SK-N-SH treated with all-trans-retinoic acid at 6 μM for 48 hours (cell line): ENCODE data around the gene CMIP.

Experiments used
- ATAC-seq: fragments of 200-7000 bp; cut with Tn5 transposase; 3 replicates; pipeline ENCODE4 v1.9.1; 2020; ENCODE audit warnings: mild to moderate bottlenecking, moderate library complexity
- ESRRG ChIP-seq: fragments of 250-450 bp; sonication (Bioruptor Pico); IDR thresholded peaks from 2 replicates; pipeline ENCODE4 v1.6.1; 2021; ENCODE audit warnings: mild to moderate bottlenecking
- GLIS3 ChIP-seq: fragments of 250-450 bp; sonication (Bioruptor Pico); IDR thresholded peaks from 2 replicates; pipeline ENCODE4 v1.5.0; 2020; ENCODE audit warnings: mild to moderate bottlenecking, moderate library complexity
- PPARA ChIP-seq: fragments of 250-450 bp; sonication (Bioruptor Pico); IDR thresholded peaks from 2 replicates; pipeline ENCODE4 v1.5.0; 2020; ENCODE audit warnings: mild to moderate bottlenecking, borderline replicate concordance
- RARB ChIP-seq: fragments of 250-450 bp; sonication (Bioruptor Pico); IDR thresholded peaks from 2 replicates; pipeline ENCODE4 v1.8.0; 2021; ENCODE audit warnings: mild to moderate bottlenecking, moderate library complexity
- SNAI2 ChIP-seq: fragments of 250-450 bp; sonication (Bioruptor Pico); IDR thresholded peaks from 2 replicates; pipeline ENCODE4 v1.5.0; 2020; ENCODE audit warnings: mild to moderate bottlenecking, moderate library complexity
- TCF4 ChIP-seq: fragments of 250-450 bp; sonication (Bioruptor Pico); IDR thresholded peaks from 2 replicates; pipeline ENCODE4 v1.8.0; 2021; ENCODE audit warnings: mild to moderate bottlenecking, moderate library complexity, borderline replicate concordance
- TOX ChIP-seq: fragments of 250-450 bp; sonication (Bioruptor Pico); IDR thresholded peaks from 2 replicates; pipeline ENCODE4 v1.8.0; 2021; ENCODE audit warnings: mild to moderate bottlenecking, moderate library complexity, borderline replicate concordance
- ZC3H10 ChIP-seq: fragments of 250-450 bp; sonication (Bioruptor Pico); IDR thresholded peaks from 2 replicates; pipeline ENCODE4 v1.5.1; 2021; ENCODE audit warnings: mild to moderate bottlenecking, moderate library complexity
- ZFP3 ChIP-seq: fragments of 250-450 bp; sonication (Bioruptor Pico); IDR thresholded peaks from 2 replicates; pipeline ENCODE4 v1.5.0; 2020; ENCODE audit warnings: mild to moderate bottlenecking, moderate library complexity
- ZNF565 ChIP-seq: fragments of 450-650 bp; formaldehyde crosslinking; conservative IDR thresholded peaks from 2 replicates; pipeline ENCODE4 v1.5.0; 2020; ENCODE audit warnings: low read depth, mild to moderate bottlenecking, moderate library complexity
- TF ChIP-seq, protein P1 (sequence below): fragments of 250-450 bp; sonication (Bioruptor Pico); IDR thresholded peaks from 2 replicates; pipeline ENCODE4 v1.5.0; 2020; ENCODE audit warnings: mild to moderate bottlenecking, moderate library complexity
- TF ChIP-seq, protein P2 (sequence below): fragments of 250-450 bp; sonication (Bioruptor Pico); IDR thresholded peaks from 2 replicates; pipeline ENCODE4 v1.8.0; 2020; ENCODE audit warnings: mild to moderate bottlenecking, moderate library complexity, borderline replicate concordance
- TF ChIP-seq, protein P3 (sequence below): fragments of 250-450 bp; sonication (Bioruptor Pico); IDR thresholded peaks from 2 replicates; pipeline ENCODE4 v1.5.1; 2020; ENCODE audit warnings: low read depth, mild to moderate bottlenecking, moderate library complexity
- TF ChIP-seq, protein P4 (sequence below): fragments of 250-450 bp; sonication (Bioruptor Pico); IDR thresholded peaks from 2 replicates; pipeline ENCODE4 v1.5.1; 2021; ENCODE audit warnings: mild to moderate bottlenecking, moderate library complexity
- TF ChIP-seq, protein P5 (sequence below): fragments of 250-450 bp; sonication (Bioruptor Pico); IDR thresholded peaks from 2 replicates; pipeline ENCODE4 v1.8.0; 2021; ENCODE audit warnings: low read depth, mild to moderate bottlenecking, moderate library complexity, borderline replicate concordance

CMIP gene

DNA sequence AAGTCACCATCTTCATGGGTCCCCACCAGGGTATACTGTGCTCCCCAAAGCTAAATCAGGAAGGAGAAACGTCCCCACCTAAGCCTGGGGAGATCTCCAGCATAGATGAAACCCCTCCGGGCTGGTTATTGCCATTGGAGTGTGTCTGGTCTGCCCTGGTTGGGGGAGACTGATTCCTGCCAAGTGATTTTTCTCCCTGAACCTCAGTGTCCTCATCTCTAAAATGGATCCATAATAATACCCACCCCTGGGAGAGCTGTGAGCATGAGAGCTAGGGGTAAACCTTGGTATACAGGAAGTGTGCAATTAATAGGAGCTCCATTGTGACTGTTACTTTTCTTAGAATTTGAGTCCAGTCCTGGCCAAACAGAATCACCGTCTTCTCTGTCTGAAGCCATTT is 111.1 kb downstream of the CMIP start (continued):
- TF ChIP-seq, protein P1, sequence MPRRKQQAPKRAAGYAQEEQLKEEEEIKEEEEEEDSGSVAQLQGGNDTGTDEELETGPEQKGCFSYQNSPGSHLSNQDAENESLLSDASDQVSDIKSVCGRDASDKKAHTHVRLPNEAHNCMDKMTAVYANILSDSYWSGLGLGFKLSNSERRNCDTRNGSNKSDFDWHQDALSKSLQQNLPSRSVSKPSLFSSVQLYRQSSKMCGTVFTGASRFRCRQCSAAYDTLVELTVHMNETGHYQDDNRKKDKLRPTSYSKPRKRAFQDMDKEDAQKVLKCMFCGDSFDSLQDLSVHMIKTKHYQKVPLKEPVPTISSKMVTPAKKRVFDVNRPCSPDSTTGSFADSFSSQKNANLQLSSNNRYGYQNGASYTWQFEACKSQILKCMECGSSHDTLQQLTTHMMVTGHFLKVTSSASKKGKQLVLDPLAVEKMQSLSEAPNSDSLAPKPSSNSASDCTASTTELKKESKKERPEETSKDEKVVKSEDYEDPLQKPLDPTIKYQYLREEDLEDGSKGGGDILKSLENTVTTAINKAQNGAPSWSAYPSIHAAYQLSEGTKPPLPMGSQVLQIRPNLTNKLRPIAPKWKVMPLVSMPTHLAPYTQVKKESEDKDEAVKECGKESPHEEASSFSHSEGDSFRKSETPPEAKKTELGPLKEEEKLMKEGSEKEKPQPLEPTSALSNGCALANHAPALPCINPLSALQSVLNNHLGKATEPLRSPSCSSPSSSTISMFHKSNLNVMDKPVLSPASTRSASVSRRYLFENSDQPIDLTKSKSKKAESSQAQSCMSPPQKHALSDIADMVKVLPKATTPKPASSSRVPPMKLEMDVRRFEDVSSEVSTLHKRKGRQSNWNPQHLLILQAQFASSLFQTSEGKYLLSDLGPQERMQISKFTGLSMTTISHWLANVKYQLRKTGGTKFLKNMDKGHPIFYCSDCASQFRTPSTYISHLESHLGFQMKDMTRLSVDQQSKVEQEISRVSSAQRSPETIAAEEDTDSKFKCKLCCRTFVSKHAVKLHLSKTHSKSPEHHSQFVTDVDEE (CRISPR knock-in tag), result no peak

DNA sequence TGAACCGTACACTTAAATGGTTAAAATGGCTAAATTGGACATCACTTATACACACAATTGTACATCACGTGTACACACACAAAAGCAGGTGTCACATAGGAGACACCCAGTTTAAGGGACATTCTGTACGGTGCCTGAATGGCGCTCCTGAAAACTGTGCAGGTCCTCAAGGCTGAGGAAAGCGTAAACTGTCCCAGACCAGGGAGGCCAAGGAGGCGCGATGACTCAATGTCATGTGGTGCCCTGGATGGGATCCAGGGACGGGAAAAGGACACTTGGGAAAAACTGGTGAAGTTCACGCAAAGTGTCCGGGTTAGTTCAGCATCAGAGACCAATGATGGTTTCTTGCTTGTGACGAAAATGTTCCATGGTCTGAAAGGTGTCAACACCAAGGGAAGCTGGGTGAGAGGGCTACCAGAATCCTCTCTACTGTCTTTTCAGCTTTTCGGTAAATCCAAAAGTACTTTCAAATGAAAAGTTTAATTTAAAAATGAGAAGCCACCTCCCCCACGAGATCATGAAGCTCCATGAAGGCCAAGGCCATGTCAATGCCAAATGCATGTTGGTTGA is 112.2 kb downstream of the CMIP start:
- ATAC-seq, result no peak
- TF ChIP-seq RARB (CRISPR knock-in tag) (no peak), GLIS3 (CRISPR knock-in tag) (no peak), SNAI2 (CRISPR knock-in tag) (no peak)
- TF ChIP-seq, protein P2, sequence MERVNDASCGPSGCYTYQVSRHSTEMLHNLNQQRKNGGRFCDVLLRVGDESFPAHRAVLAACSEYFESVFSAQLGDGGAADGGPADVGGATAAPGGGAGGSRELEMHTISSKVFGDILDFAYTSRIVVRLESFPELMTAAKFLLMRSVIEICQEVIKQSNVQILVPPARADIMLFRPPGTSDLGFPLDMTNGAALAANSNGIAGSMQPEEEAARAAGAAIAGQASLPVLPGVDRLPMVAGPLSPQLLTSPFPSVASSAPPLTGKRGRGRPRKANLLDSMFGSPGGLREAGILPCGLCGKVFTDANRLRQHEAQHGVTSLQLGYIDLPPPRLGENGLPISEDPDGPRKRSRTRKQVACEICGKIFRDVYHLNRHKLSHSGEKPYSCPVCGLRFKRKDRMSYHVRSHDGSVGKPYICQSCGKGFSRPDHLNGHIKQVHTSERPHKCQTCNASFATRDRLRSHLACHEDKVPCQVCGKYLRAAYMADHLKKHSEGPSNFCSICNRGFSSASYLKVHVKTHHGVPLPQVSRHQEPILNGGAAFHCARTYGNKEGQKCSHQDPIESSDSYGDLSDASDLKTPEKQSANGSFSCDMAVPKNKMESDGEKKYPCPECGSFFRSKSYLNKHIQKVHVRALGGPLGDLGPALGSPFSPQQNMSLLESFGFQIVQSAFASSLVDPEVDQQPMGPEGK, result no peak
- TF ChIP-seq, protein P3, sequence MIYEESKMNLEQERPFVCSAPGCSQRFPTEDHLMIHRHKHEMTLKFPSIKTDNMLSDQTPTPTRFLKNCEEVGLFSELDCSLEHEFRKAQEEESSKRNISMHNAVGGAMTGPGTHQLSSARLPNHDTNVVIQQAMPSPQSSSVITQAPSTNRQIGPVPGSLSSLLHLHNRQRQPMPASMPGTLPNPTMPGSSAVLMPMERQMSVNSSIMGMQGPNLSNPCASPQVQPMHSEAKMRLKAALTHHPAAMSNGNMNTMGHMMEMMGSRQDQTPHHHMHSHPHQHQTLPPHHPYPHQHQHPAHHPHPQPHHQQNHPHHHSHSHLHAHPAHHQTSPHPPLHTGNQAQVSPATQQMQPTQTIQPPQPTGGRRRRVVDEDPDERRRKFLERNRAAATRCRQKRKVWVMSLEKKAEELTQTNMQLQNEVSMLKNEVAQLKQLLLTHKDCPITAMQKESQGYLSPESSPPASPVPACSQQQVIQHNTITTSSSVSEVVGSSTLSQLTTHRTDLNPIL (CRISPR knock-in tag), result no peak

DNA sequence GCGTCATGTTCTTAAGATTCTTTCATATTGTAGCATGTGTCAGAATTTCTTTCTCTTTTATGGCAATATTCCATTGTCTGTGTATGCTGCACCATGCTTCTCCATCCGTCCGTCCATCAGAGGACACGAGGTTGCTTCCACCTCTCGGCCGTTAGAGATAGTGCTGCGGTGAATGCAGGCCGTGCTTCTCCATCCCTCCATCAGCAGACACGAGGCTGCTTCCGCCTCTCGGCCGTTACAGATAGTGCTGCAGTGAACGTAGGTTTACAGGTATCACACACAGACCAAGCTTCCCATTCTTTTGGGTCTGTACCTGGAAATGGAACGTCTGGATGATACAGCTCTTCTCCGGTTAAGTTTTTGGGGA is 113.5 kb downstream of the CMIP start:
- TF ChIP-seq, protein P1 (CRISPR knock-in tag), result no peak
- TF ChIP-seq, protein P4, sequence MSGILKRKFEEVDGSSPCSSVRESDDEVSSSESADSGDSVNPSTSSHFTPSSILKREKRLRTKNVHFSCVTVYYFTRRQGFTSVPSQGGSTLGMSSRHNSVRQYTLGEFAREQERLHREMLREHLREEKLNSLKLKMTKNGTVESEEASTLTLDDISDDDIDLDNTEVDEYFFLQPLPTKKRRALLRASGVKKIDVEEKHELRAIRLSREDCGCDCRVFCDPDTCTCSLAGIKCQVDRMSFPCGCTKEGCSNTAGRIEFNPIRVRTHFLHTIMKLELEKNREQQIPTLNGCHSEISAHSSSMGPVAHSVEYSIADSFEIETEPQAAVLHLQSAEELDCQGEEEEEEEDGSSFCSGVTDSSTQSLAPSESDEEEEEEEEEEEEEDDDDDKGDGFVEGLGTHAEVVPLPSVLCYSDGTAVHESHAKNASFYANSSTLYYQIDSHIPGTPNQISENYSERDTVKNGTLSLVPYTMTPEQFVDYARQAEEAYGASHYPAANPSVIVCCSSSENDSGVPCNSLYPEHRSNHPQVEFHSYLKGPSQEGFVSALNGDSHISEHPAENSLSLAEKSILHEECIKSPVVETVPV (CRISPR knock-in tag), result no peak
- TF ChIP-seq ZNF565 (CRISPR knock-in tag) (no peak), ZFP3 (no peak)
- TF ChIP-seq, all 23 proteins: peak for 0
- ATAC-seq, result no peak

DNA sequence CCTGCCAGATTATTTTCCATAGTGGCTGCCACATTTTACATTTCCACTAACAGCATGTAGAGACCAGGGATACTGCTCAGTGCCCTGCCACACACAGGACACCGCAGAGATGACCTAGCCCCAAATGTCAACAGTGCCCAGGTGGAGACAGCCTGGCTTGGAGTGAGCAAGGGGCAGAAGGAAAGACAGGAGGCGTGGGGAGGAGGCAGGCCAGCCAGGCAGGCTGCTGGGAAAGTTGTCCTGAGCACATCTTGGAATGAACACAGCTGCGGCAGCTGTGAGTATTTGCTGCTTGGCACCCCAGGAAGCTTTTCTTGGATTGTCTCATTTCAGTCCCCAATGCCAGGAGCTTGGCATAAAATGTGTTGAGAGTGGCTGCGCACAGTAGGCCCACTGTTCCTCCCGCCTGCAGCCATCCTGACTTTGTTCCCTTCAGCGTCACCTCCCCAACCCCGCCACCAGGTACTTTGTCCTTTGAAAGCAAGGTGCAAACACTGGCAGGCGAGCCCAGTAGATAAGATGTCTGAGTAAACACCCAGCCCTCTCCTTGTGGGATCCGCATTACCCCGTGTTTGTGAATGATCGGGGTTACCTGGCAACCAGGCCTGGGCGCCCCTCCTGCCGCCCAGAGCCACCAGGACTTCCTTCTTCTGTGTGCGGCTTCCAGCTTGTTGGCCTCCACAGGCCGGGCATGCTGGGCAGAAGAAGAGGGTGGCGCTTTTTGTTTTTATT is 114.0 kb downstream of the CMIP start:
- ATAC-seq, result no peak
- TF ChIP-seq, protein P5, sequence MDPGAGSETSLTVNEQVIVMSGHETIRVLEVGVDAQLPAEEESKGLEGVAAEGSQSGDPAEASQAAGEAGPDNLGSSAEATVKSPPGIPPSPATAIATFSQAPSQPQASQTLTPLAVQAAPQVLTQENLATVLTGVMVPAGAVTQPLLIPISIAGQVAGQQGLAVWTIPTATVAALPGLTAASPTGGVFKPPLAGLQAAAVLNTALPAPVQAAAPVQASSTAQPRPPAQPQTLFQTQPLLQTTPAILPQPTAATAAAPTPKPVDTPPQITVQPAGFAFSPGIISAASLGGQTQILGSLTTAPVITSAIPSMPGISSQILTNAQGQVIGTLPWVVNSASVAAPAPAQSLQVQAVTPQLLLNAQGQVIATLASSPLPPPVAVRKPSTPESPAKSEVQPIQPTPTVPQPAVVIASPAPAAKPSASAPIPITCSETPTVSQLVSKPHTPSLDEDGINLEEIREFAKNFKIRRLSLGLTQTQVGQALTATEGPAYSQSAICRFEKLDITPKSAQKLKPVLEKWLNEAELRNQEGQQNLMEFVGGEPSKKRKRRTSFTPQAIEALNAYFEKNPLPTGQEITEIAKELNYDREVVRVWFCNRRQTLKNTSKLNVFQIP, result no peak
- TF ChIP-seq, protein P3 (CRISPR knock-in tag), result no peak
- TF ChIP-seq, protein P2, result no peak
- no peak for TF ChIP-seq TOX (CRISPR knock-in tag)
- TF ChIP-seq, protein P4 (CRISPR knock-in tag), result no peak
- no peak for TF ChIP-seq ZNF565 (CRISPR knock-in tag)
- TF ChIP-seq PPARA (CRISPR knock-in tag), result no peak
- TF ChIP-seq ZC3H10, result no peak
- TF ChIP-seq SNAI2 (CRISPR knock-in tag), result no peak
- no peak for TF ChIP-seq GLIS3 (CRISPR knock-in tag)
- TF ChIP-seq TCF4 (CRISPR knock-in tag), result no peak
- no peak for TF ChIP-seq ESRRG (CRISPR knock-in tag)
- TF ChIP-seq ZFP3, result no peak
- no peak for TF ChIP-seq RARB (CRISPR knock-in tag)
